ENCODE measurements around the gene GLS2. TPM values are rescaled to one million over a fixed set of nuclear protein-coding genes. Genes with fewer than 3 reads are reported as not detected.

GLS2 gene
- total and polyA plus RNA-seq, 9 of the 15 experiments (the other 6 are each of a cell fraction or from before 2014, with no cell fraction given), result 0.11 TPM; not detected in 8

DNA sequence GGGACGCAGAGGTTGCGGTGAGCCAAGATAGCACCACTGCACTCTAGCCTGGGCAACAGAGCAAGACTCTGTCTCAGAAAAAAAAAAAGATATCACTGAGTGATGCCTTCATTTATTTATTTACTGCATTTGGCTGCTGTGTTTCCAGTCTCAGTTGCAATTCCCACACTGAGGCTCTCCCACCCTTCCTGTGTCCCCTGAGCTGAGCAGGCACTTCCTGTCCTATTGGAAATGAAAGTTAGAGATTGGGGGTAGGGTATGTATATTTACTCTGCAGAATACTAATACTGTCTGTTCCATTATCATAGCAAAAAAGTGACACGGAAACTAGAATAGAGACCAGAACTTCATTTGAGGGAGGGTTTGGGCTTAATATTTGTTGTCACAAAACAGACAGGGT lies 32.1 kb upstream of the GLS2 start:
- ATAC-seq (no peak), FAIRE-seq (no peak), DNase-seq (ENCODE audit: extremely low read depth in 1 of 4, low spot score in 3 of 4) (no peak)
- Histone ChIP-seq H3K4me3 (no peak overlapping the region), H3K9me1 (ENCODE audit: control insufficient read depth, insufficient read depth, low read length) (no peaks in the 10 kb centered on the region), H3K4me1 (replicated peaks in 1 of 2; ENCODE audit: control insufficient read depth in 2 of 2, insufficient read depth in 2 of 2, low read length in 2 of 2) (peaks cover 3 to 7% of the 10 kb centered on the region in 2 experiments; a peak in 1 of 5 replicates), H2AFZ (ENCODE audit: low read depth, low read length) (no peak overlapping the region), H3K79me2 (ENCODE audit: control insufficient read depth, insufficient read depth, low read length) (no peaks in the 10 kb centered on the region), H3K9me3 (replicated peaks; ENCODE audit: control insufficient read depth, insufficient read depth, low read depth, low read length) (no peaks in the 10 kb centered on the region), H3K27ac (ENCODE audit: extremely low read depth, low read depth, low read length) (no peak overlapping the region), H3K9ac (ENCODE audit: insufficient read depth in 1 of 2, low read depth in 2 of 2, low read length in 2 of 2) (no peak overlapping the region), H3K4me2 (ENCODE audit: insufficient read depth, low read length) (no peak overlapping the region), H4K20me1 (replicated peaks; ENCODE audit: control insufficient read depth, insufficient read depth, low read length) (no peaks in the 10 kb centered on the region), H3K36me3 (ENCODE audit: control insufficient read depth, insufficient read depth, low read length) (no peaks in the 10 kb centered on the region), H3K27me3 (ENCODE audit: control insufficient read depth in 2 of 2, insufficient read depth in 2 of 2, low read length in 2 of 2) (no peaks in the 10 kb centered on the region)
- ChIA-PET POLR2A (no interaction called here), CTCF (ENCODE audit: low intra/inter-chr PET ratio) (no interaction called here)
- in situ Hi-C loops (cut with MboI), result loop anchor here (5.0 kb wide), 1 partner anchor 42 kb away; no protein-coding TSS in a partner anchor
- intact Hi-C loops (cut with micrococcal nuclease), result no loop called here
- 68% methylated on average over 3 of the region's 3 CpGs for whole genome bisulfite sequencing (ENCODE audit: insufficient coverage, low coverage, missing lambda C conversion rate)
- no TSS peak for BruUV-seq (replicated peaks)
- no peak for TF ChIP-seq ZNF766 (CRISPR knock-in tag; conservative IDR thresholded peaks at IDR 0.05)
- no peak for TF ChIP-seq TCF3 (CRISPR knock-in tag; IDR thresholded peaks at IDR 0.05)
- TF ChIP-seq MTF1 (CRISPR knock-in tag; IDR thresholded peaks at IDR 0.05; ENCODE audit: borderline replicate concordance), result no peak
- TF ChIP-seq, protein P1, sequence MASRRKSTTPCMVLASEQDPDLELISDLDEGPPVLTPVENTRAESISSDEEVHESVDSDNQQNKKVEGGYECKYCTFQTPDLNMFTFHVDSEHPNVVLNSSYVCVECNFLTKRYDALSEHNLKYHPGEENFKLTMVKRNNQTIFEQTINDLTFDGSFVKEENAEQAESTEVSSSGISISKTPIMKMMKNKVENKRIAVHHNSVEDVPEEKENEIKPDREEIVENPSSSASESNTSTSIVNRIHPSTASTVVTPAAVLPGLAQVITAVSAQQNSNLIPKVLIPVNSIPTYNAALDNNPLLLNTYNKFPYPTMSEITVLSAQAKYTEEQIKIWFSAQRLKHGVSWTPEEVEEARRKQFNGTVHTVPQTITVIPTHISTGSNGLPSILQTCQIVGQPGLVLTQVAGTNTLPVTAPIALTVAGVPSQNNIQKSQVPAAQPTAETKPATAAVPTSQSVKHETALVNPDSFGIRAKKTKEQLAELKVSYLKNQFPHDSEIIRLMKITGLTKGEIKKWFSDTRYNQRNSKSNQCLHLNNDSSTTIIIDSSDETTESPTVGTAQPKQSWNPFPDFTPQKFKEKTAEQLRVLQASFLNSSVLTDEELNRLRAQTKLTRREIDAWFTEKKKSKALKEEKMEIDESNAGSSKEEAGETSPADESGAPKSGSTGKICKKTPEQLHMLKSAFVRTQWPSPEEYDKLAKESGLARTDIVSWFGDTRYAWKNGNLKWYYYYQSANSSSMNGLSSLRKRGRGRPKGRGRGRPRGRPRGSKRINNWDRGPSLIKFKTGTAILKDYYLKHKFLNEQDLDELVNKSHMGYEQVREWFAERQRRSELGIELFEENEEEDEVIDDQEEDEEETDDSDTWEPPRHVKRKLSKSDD (conservative IDR thresholded peaks at IDR 0.05; ENCODE audit: low read length), result no peak
- TF ChIP-seq SUPT5H (IDR thresholded peaks at IDR 0.05), result no peak
- TF ChIP-seq HDAC2 (IDR thresholded peaks at IDR 0.05), result no peak
- no peak for TF ChIP-seq CEBPG (CRISPR knock-in tag; IDR thresholded peaks at IDR 0.05)
- no peak for TF ChIP-seq CEBPG (tag; conservative IDR thresholded peaks at IDR 0.05 in 1 of 2, IDR thresholded peaks at IDR 0.05 in 1 of 2)
- TF ChIP-seq TBL1XR1 (IDR thresholded peaks at IDR 0.05; ENCODE audit: low read length in 2 of 2), result no peak
- TF ChIP-seq, protein P2, sequence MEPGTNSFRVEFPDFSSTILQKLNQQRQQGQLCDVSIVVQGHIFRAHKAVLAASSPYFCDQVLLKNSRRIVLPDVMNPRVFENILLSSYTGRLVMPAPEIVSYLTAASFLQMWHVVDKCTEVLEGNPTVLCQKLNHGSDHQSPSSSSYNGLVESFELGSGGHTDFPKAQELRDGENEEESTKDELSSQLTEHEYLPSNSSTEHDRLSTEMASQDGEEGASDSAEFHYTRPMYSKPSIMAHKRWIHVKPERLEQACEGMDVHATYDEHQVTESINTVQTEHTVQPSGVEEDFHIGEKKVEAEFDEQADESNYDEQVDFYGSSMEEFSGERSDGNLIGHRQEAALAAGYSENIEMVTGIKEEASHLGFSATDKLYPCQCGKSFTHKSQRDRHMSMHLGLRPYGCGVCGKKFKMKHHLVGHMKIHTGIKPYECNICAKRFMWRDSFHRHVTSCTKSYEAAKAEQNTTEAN (CRISPR knock-in tag; IDR thresholded peaks at IDR 0.05), result no peak
- no peak for TF ChIP-seq ZC3H8 (IDR thresholded peaks at IDR 0.05)

All from K562 (cell line).